GM12872 (cell line): ENCODE data around the gene KIAA1217.
A peak's percentile ranks its signal among the peaks of the same experiment; 100 is the strongest.

Source experiments
- TF ChIP-seq, protein P1 (sequence below): IDR thresholded peaks from 3 replicates; pipeline ENCODE4 v1.5.1; 2011; ENCODE audit warnings: low read depth, mild to moderate bottlenecking, low read length, moderate library complexity; ENCODE audit not compliant: insufficient read depth

Gene KIAA1217

DNA sequence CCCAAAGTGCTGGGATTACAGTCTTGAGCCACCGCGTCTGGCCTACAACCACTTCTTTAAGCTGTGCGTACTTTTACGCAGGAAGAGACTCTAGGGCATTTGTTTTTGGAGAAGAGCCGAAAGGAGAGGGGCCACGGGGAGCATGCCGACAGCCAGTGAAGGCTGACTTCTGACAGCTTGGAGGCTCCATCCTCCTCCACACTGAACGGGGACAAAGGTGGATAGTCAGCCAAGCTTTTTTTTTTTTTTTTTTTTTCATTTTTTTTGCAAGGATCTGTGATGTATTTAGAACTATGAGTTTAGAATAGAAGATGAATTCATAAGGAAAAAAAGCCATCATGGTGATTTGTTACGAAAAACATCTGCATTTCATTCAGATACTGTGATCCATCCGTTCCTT lies 293.1 kb downstream of the KIAA1217 start:
- TF ChIP-seq, protein P1, sequence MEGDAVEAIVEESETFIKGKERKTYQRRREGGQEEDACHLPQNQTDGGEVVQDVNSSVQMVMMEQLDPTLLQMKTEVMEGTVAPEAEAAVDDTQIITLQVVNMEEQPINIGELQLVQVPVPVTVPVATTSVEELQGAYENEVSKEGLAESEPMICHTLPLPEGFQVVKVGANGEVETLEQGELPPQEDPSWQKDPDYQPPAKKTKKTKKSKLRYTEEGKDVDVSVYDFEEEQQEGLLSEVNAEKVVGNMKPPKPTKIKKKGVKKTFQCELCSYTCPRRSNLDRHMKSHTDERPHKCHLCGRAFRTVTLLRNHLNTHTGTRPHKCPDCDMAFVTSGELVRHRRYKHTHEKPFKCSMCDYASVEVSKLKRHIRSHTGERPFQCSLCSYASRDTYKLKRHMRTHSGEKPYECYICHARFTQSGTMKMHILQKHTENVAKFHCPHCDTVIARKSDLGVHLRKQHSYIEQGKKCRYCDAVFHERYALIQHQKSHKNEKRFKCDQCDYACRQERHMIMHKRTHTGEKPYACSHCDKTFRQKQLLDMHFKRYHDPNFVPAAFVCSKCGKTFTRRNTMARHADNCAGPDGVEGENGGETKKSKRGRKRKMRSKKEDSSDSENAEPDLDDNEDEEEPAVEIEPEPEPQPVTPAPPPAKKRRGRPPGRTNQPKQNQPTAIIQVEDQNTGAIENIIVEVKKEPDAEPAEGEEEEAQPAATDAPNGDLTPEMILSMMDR, result no peak

DNA sequence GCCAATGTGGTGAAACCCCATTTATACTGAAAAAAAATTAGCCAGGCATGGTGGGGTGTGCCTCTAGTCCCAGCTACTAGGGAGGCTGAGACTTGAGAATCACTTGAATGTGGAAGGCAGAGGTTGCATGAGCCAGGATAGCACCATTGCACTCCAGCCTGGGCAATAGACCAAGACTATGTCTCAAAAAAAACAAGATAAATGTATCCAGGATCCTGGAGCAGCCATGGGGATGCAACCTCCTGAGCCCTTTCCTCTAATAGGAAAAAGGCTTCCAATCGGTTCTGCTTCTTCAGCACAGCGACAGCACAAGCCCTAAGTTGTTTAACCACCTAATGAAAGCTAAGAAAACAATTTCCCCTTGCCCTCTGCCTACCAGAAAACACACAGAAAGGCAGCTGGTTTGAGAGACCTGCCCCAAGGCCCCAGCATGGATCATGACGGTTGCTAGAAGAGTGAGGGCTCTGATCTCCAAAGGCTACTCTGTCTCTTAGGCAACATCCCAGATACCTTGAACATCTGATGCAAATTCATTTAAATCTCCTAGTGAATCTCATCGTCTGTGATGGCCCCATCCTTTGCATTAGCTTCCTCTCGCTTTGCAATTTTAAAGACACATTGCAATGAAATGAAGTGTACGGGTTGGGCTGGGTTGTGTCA lies 294.0 kb downstream of the KIAA1217 start:
- TF ChIP-seq, protein P1, result no peak

DNA sequence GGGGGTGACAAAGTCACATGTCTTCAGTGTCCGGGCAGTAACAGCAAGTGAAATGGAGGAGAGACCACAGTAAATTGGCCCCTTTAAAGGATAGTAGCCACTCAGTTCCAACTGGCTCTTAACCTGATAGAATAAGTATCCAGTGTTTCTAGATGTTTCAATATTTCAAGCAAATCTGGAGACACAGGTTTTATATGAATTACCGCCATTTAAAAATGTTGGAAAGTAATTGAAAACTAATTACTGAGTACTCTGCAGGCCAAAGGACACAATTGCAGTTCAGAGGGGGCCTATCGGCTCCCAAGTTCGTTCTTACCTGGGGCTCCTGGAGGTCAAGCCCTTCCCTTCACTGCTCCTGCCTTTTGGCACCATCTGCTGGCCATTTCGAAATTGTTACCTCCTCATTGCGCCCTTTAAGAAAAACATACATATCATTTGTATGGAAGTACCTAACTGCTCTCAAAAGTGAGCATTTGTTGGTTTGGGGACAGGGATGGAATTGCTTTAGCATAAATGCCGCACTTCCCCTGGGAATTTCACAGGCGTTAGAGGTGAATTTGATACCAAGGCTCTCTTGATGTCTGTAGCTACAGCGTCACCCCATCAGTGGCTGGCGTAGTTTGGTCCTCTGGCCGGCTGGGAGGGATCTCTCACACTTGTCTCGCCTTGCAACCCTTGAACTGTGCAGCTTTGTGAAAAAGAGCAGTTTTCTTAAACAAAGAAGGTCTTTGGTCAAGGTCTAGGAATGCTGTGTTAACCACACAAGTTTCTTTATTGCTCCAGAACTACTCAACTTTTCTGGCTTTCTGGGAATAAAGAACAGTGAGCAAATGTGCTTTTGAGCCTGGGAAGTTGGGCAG lies 294.8 kb downstream of the KIAA1217 start:
- TF ChIP-seq, protein P1, result peak; percentile 68

DNA sequence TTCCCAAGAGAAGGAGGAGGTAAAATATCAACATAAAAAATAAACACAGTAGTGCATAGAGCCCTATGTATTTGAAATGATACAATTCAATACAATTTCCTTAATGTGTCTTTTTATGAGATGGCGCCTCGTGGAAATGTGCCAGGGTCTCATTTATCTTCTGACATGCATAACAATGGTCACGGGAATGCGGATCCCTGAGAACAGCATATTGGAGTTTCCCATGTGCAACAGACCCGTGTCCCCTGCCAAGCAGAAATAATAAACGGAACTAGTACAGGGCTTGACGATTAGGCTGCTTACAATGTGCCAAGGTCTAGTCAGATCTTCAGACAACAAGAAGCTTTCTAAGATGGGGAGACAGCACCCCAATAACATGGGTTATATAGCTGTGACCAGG lies 296.8 kb downstream of the KIAA1217 start:
- TF ChIP-seq, protein P1, result no peak

DNA sequence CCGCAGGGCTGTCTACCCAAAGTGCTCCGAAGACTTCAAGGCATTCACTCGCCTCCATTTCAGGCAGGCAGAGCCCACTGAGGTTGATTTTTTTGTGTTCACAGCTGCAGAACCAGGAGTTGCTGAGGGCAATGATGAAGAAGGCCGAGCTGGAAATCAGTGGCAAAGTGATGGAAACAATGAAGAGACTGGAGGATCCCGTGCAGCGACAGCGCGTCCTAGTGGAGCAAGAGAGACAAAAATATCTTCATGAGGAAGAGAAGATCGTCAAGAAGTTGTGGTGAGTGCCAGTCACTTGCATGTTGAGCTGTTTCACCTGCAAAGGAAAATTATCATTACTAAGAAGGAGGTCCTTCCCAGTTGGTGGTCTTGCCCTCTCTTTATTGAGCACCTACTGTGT lies 304.2 kb downstream of the KIAA1217 start:
- TF ChIP-seq, protein P1, result no peak

DNA sequence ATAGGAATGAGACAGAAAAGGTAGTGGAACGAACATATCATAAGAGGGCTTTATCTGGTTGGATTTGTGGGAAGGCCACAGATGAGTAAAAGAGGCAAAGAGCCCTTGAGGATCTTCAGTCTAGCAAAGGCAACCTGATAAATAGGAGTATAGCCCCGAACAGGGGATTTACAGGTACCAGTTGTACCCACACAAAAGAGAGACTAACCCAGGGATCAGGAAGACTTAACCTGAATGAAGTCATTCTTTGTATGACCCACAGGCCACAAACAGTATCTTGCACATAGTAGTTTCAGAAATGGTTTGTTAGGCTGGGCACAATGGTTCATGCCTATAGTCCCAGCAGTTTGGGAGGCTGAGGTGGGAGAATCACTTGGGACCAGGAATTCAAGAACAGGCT lies 306.5 kb downstream of the KIAA1217 start:
- TF ChIP-seq, protein P1, result no peak

DNA sequence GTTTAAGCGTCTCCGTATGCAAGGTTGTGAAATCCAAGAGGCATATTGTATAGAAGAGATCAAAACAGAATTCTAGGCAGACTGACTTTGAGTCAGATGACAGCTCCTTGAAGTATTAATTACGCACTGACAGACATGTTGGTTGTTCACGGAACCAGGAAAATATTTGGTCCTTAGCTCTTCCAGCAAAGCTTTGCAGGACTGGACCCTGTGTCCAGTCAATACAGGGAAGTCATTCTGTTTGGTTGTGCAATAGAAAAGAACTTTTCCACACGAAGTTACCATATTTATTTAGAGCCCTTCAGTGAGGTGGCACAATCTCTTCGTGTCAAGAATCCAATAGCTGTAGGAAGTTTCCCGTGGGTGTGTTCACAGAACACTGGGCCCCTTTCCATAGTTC lies 309.5 kb downstream of the KIAA1217 start:
- TF ChIP-seq, protein P1, result no peak
